Measurements from ENCODE around the gene NDOR1. TPM values are rescaled to one million over a fixed set of nuclear protein-coding genes. Genes with fewer than 3 reads are reported as not detected.

The NDOR1 gene
- total and polyA plus RNA-seq, 2 of the 8 experiments (the other 6 are each of a cell fraction or from before 2014, with no cell fraction given) = 25.7 to 32.3 TPM

DNA sequence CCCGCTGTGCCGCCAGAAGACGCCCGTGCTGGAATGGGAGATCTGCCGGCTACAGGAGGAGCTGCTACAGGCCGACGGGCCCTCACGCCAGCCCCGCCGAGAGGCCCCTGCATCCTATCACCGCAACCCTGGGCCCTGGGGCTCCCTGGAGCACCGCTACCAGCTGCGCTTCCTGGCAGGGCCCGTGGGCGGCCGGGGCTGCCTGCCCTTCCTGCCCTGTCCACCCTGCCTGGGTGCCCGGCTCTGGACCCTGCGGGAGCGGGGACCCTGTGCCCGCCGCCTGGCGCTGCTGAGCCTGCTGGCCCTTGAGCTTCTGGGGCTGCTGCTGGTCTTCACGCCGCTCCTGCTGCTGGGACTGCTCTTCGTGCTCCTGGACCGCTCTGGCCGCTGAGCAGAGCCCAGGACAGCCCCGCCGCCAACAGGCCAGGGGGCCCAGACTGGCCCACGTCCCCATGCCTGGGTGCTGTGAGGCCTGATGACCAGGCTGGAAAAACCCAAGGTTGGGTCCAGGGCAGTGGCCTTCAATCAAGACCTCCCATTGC, 12.8 kb downstream of the NDOR1 start:
- H3K14ac ChIP-seq (ENCODE audit: insufficient read length) = no peak overlapping the region
- POLR2A ChIA-PET (ENCODE audit: partially characterized antibody) = interaction anchor here (1.1 to 69.9 kb wide), 5 partner anchors 8 to 226 kb away, joined by 3 to 1462 read pairs (median 7); partner anchors contain the start of genes NDOR1, NELFB, PAXX and STPG3
- H3K4me1 ChIP-seq (replicated peaks in 1 of 4; ENCODE audit: control insufficient read depth in 3 of 4, insufficient read depth in 4 of 4, low read length in 3 of 4) = peaks cover 0 to 15% (median 9%) of the 10 kb centered on the region in 4 experiments; a peak in 5 of 7 replicates
- H3K79me1 ChIP-seq (ENCODE audit: low read depth, low read length) = no peaks in the 10 kb centered on the region
- H3K23me2 ChIP-seq (ENCODE audit: low read depth, low read length) = peaks cover 14% of the 10 kb centered on the region; the same call in 1 of the 2 replicates
- H3K36me3 ChIP-seq (ENCODE audit: control insufficient read depth in 2 of 4, insufficient read depth in 4 of 4, low read length in 3 of 4) = peaks cover 0 to 22% (median 7%) of the 10 kb centered on the region in 4 experiments; a peak in 6 of 8 replicates
- WGBS, 2 experiments (ENCODE audit: extremely low coverage in 1 of 2, insufficient coverage in 1 of 2, insufficient read length in 1 of 2, insufficient replicate concordance in 2 of 2, low coverage in 1 of 2, low lambda C conversion rate in 2 of 2, missing lambda C conversion rate in 1 of 2) = 93% methylated on average over 16 of the region's 30 CpGs; no CpG with 5 or more reads in 1 of the 2 experiments
- peaks cover 0 to 12% of the 10 kb centered on the region in 2 experiments for H4K20me1 ChIP-seq (replicated peaks in 1 of 2; ENCODE audit: control insufficient read depth in 1 of 2, insufficient read depth in 2 of 2, low read length in 2 of 2)
- no peak overlapping the region for H2BK5ac ChIP-seq (ENCODE audit: low read depth, low read length)
- no peak overlapping the region for H3K4me2 ChIP-seq (ENCODE audit: insufficient read depth in 1 of 2, low read depth in 2 of 2, low read length in 2 of 2)
- H3K56ac ChIP-seq (replicated peaks; ENCODE audit: insufficient read length, low read depth, low read length) = no peak overlapping the region
- H2AK5ac ChIP-seq (ENCODE audit: low read depth, low read length) = peak overlapping the region; percentile 39; the same call in 1 of the 2 replicates
- H3K27ac ChIP-seq (ENCODE audit: low read depth, low read length) = no peak overlapping the region
- no peak overlapping the region for H3K4ac ChIP-seq (replicated peaks; ENCODE audit: insufficient read length, low read depth, low read length)
- CTCF ChIA-PET (ENCODE audit: partially characterized antibody) = interaction anchor here (0.8 to 3.7 kb wide), 7 partner anchors 12 to 89 kb away, joined by 3 to 17 read pairs (median 4); no protein-coding TSS in a partner anchor
- no peak overlapping the region for H2BK120ac ChIP-seq (replicated peaks; ENCODE audit: low read depth, low read length)
- H3K79me2 ChIP-seq (ENCODE audit: control insufficient read depth in 1 of 2, insufficient read depth in 2 of 2, low read length in 2 of 2) = no peaks in the 10 kb centered on the region
- no peak overlapping the region for H3K9ac ChIP-seq (replicated peaks in 1 of 4; ENCODE audit: extremely low read depth in 1 of 4, low read depth in 3 of 4, low read length in 3 of 4)
- no peak overlapping the region for H4K8ac ChIP-seq (ENCODE audit: extremely low read depth, insufficient read depth, low read length)
- H4K91ac ChIP-seq (replicated peaks; ENCODE audit: insufficient read length, low read length) = no peak overlapping the region
- no peak overlapping the region for H3K23ac ChIP-seq (ENCODE audit: insufficient read length)
- DNase-seq (ENCODE audit: low read depth in 1 of 2, low spot score in 2 of 2) (no peak), FAIRE-seq (no peak)
- no peak overlapping the region for H3K18ac ChIP-seq (ENCODE audit: extremely low read depth, low read length)
- H3K27me3 ChIP-seq (replicated peaks in 1 of 4; ENCODE audit: control insufficient read depth in 3 of 4, extremely low read depth in 1 of 4, insufficient read depth in 3 of 4, low read length in 3 of 4) = no peaks in the 10 kb centered on the region; a peak in 2 of 7 replicates
- H2BK15ac ChIP-seq (ENCODE audit: low read length) = no peak overlapping the region
- H2BK12ac ChIP-seq (ENCODE audit: low read depth, low read length) = no peak overlapping the region
- H4K5ac ChIP-seq (ENCODE audit: insufficient read length, low read depth, low read length) = no peak overlapping the region
- no peak overlapping the region for H2AFZ ChIP-seq (ENCODE audit: low read length)
- H2BK20ac ChIP-seq (ENCODE audit: low read length) = no peak overlapping the region
- no peak overlapping the region for H3K4me3 ChIP-seq (ENCODE audit: extremely low read depth in 1 of 4, insufficient read depth in 2 of 4, low read depth in 3 of 4, low read length in 4 of 4)
- no peaks in the 10 kb centered on the region for H3K9me3 ChIP-seq (ENCODE audit: insufficient read depth in 2 of 2, low read depth in 1 of 2, low read length in 1 of 2)
- no peak for TF ChIP-seq BCL11A (IDR thresholded peaks at IDR 0.05; ENCODE audit: low read depth in 2 of 2, low read length in 2 of 2)
- no peak for TF ChIP-seq RNF2 (IDR thresholded peaks at IDR 0.05; ENCODE audit: borderline replicate concordance, low read depth, low read length, missing control alignments, poor library complexity, severe bottlenecking)
- no peak for TF ChIP-seq RAD21 (IDR thresholded peaks at IDR 0.05 in 1 of 2, conservative IDR thresholded peaks at IDR 0.05 in 1 of 2; ENCODE audit: low read depth in 2 of 2, low read length in 2 of 2)
- TF ChIP-seq E2F6 (IDR thresholded peaks at IDR 0.05) = no peak
- TF ChIP-seq ATF3 (IDR thresholded peaks at IDR 0.05; ENCODE audit: insufficient read depth, low read depth, low read length) = no peak
- TF ChIP-seq TBP (IDR thresholded peaks at IDR 0.05; ENCODE audit: low read depth, low read length) = no peak
- no peak for TF ChIP-seq KDM4A (IDR thresholded peaks at IDR 0.05; ENCODE audit: low read depth, low read length, severe bottlenecking)
- no peak for TF ChIP-seq PHF8 (conservative IDR thresholded peaks at IDR 0.05; ENCODE audit: low read depth, low read length)
- TF ChIP-seq GABPA (IDR thresholded peaks at IDR 0.05; ENCODE audit: borderline replicate concordance, insufficient read depth, low read length) = no peak
- TF ChIP-seq SP4 (IDR thresholded peaks at IDR 0.05; ENCODE audit: low read length) = no peak
- no peak for TF ChIP-seq JUND (IDR thresholded peaks at IDR 0.05; ENCODE audit: low read length)

All from H1 (cell line).